Left lung (tissue), 10 donors: ENCODE data around the gene KRT71. TPM values are rescaled to one million over a fixed set of nuclear protein-coding genes. Genes with fewer than 3 reads are reported as not detected.

Source experiments
- ATAC-seq: fragments of 200-7000 bp; cut with Tn5 transposase; one replicate; pipeline ENCODE4 v1.9.1; 2020; ENCODE audit warnings: moderate library complexity
- DNase-seq, 4 donors: peaks; one replicate each; pipeline ENCODE4 v3.0.0-alpha.2; 2013 to 2020
- H3K27ac ChIP-seq, 2 donors: fragments of 200-600 bp; sonication (generic) in 1 of 2; one replicate each; pipeline versions ENCODE4 v1.5.0 to v1.8.0; 2020 to 2021
- H3K27me3 ChIP-seq, 2 donors: fragments of 200-600 bp; sonication (generic) in 1 of 2; one replicate each; pipeline versions ENCODE4 v1.5.0 to v1.8.0; 2020 to 2021
- H3K36me3 ChIP-seq, 2 donors: fragments of 200-600 bp; sonication (generic) in 1 of 2; one replicate each; pipeline versions ENCODE4 v1.5.0 to v1.8.0; 2020 to 2021
- H3K4me1 ChIP-seq, 2 donors: fragments of 200-600 bp; one replicate each; pipeline ENCODE4 v1.8.0; 2021
- H3K4me3 ChIP-seq, 2 donors: fragments of 200-600 bp; sonication (generic) in 1 of 2; one replicate each; pipeline versions ENCODE4 v1.5.0 to v1.8.0; 2020 to 2021; ENCODE audit warnings: mild to moderate bottlenecking in 1 of 2
- H3K9me3 ChIP-seq, 2 donors: fragments of 200-600 bp; sonication (generic) in 1 of 2; one replicate each; pipeline versions ENCODE4 v1.5.0 to v1.8.0; 2020 to 2021
- intact Hi-C, 2 donors: fragments of 100-400 bp; cut with DNase I; formaldehyde crosslinking; loops; one replicate each; pipeline versions ENCODE4 v1.11.2 to v1.14.2; 2022
- polyA plus RNA-seq, 6 donors: library from polyadenylated mRNA; unstranded; fragments of 120-200 nt; gene quantifications; one replicate each; pipeline ENCODE4 v1.2.1, GENCODE V29; 2013; ENCODE audit not compliant: insufficient read length in 6 of 6
- total RNA-seq, 2 donors: library from RNA; stranded (reverse); fragmentation: NEBNext Ultra II Directional; extraction: Animal tissue kit (Norgen Biotek cat#: 25700); gene quantifications; one replicate each; pipeline ENCODE4 v1.2.1, GENCODE V29; 2021
- TF ChIP-seq, protein P1 (sequence below), 2 donors: fragments of 200-600 bp; sonication (generic) in 1 of 2; IDR thresholded peaks; one replicate each; pipeline versions ENCODE4 v1.5.0 to v1.8.0; 2021; ENCODE audit warnings: antibody characterized with exemption in 2 of 2
- donor health status: DM: no; HTN: yes; CAD: no.
- donor health status: DM: no; HTN: no; CAD: no.

The KRT71 gene
- total and polyA plus RNA-seq, 8 donors = 0.10 to 0.18 (median 0.15) TPM; not detected in 4

GRCh38 chr12:52541709-52542108 is 11.2 kb downstream of the KRT71 start:
- intact Hi-C loops = no loop called here
- ATAC-seq = no peak
- TF ChIP-seq, protein P1, sequence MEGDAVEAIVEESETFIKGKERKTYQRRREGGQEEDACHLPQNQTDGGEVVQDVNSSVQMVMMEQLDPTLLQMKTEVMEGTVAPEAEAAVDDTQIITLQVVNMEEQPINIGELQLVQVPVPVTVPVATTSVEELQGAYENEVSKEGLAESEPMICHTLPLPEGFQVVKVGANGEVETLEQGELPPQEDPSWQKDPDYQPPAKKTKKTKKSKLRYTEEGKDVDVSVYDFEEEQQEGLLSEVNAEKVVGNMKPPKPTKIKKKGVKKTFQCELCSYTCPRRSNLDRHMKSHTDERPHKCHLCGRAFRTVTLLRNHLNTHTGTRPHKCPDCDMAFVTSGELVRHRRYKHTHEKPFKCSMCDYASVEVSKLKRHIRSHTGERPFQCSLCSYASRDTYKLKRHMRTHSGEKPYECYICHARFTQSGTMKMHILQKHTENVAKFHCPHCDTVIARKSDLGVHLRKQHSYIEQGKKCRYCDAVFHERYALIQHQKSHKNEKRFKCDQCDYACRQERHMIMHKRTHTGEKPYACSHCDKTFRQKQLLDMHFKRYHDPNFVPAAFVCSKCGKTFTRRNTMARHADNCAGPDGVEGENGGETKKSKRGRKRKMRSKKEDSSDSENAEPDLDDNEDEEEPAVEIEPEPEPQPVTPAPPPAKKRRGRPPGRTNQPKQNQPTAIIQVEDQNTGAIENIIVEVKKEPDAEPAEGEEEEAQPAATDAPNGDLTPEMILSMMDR (IDR thresholded peaks at IDR 0.05) = no peak
- H3K27ac ChIP-seq = no peak overlapping the region
- H3K4me3 ChIP-seq = no peak overlapping the region
- H3K36me3 ChIP-seq = no peaks in the 10 kb centered on the region
- no peaks in the 10 kb centered on the region for H3K4me1 ChIP-seq
- H3K27me3 ChIP-seq = peaks cover 0 to 29% of the 10 kb centered on the region in 2 donors
- no peaks in the 10 kb centered on the region for H3K9me3 ChIP-seq
- no peak for DNase-seq

DNA sequence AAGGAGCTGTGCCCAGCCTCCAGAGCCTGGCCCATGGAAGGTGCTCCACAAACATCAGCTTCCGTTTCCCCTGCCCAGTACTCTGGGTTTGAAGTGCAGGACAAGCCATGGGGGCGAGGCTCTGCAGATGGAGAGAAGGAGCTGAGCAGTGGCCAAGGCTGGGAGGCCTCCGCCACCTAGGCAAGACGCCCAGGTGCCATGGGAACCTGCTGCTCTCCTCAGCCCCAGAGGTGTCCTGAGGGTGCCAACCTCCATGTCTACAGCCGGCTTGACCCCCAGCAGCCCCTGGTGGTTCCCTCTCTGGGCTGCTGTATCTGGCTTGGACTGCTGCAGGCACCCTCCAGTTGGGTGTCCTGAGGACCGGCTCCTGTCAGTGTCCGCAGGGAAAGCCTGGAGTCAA is 12.4 kb downstream of the KRT71 start:
- Histone ChIP-seq H3K36me3 (no peaks in the 10 kb centered on the region), H3K4me3 (no peak overlapping the region), H3K27ac (no peak overlapping the region), H3K27me3 (peaks cover 0 to 17% of the 10 kb centered on the region in 2 donors), H3K9me3 (no peaks in the 10 kb centered on the region), H3K4me1 (no peaks in the 10 kb centered on the region)
- ATAC-seq = no peak
- TF ChIP-seq, protein P1 (IDR thresholded peaks at IDR 0.05) = no peak
- no peak for DNase-seq
- intact Hi-C loops = no loop called here

- TF ChIP-seq, protein P1 (IDR thresholded peaks at IDR 0.05) = no peak
- intact Hi-C loops = no loop called here
- no peak for ATAC-seq
These were observed 13.1 kb downstream of the KRT71 start for GRCh38 chr12:52539821-52540173.

GRCh38 chr12:52539083-52539820 is 13.7 kb downstream of the KRT71 start:
- no peaks in the 10 kb centered on the region for H3K4me1 ChIP-seq
- H3K27ac ChIP-seq = no peak overlapping the region
- intact Hi-C loops = no loop called here
- TF ChIP-seq, protein P1 (IDR thresholded peaks at IDR 0.05) = no peak
- peaks cover 0 to 10% of the 10 kb centered on the region in 2 donors for H3K27me3 ChIP-seq
- no peaks in the 10 kb centered on the region for H3K9me3 ChIP-seq
- DNase-seq = peak in 2 of 4 donors; percentile 49 to 59
- no peak for ATAC-seq
- no peak overlapping the region for H3K4me3 ChIP-seq
- H3K36me3 ChIP-seq = no peaks in the 10 kb centered on the region

More at GRCh38 chr12:52539821-52540173, 13.1 kb downstream of the KRT71 start:
- H3K27ac ChIP-seq = no peak overlapping the region
- no peaks in the 10 kb centered on the region for H3K9me3 ChIP-seq
- H3K27me3 ChIP-seq = peaks cover 0 to 16% of the 10 kb centered on the region in 2 donors
- H3K4me3 ChIP-seq = no peak overlapping the region
- no peaks in the 10 kb centered on the region for H3K36me3 ChIP-seq
- no peak for DNase-seq
- H3K4me1 ChIP-seq = no peaks in the 10 kb centered on the region

DNA sequence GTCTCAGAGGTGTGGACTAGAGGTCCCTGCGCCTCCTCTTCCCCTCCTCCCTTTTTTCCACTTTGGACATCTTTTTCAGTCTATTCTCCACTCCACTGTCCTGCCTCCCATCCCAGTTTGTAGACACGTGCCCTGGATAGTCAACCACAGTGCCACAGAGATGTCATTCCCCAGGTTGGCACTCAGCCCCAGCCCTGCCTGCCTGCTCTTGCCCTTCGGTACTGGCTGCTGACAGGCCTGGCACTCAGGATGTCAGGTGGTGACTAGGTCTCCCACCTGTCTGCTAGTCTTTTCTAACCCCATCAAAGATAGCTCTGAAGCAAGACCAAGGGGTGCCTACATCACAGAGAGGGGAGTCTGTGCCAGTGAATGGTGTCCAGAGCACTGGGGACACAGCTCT is 15.8 kb downstream of the KRT71 start:
- Histone ChIP-seq H3K4me1 (no peaks in the 10 kb centered on the region), H3K4me3 (no peak overlapping the region), H3K27ac (no peak overlapping the region), H3K36me3 (no peaks in the 10 kb centered on the region), H3K27me3 (no peaks in the 10 kb centered on the region), H3K9me3 (no peaks in the 10 kb centered on the region)
- DNase-seq (no peak), ATAC-seq (no peak)
- intact Hi-C loops = no loop called here
- TF ChIP-seq, protein P1 (IDR thresholded peaks at IDR 0.05) = no peak
